Endothelial cell (in vitro differentiated cells): ENCODE measurements around the gene PRDM2. TPM values are rescaled to one million over a fixed set of nuclear protein-coding genes. Genes with fewer than 3 reads are reported as not detected.

Experiments
- DNase-seq: peaks from one replicate; pipeline ENCODE4 v3.0.0; 2021; ENCODE audit warnings: low spot score
- H3K27ac Mint-ChIP-seq: one replicate; pipeline ENCODE4 v1.8.0; 2021; ENCODE audit warnings: mixed read lengths, inconsistent platforms; ENCODE audit not compliant: unreplicated experiment
- H3K27me3 Mint-ChIP-seq: one replicate; pipeline ENCODE4 v1.8.0; 2021; ENCODE audit warnings: mild to moderate bottlenecking, moderate library complexity, mixed read lengths, inconsistent platforms; ENCODE audit not compliant: unreplicated experiment
- H3K36me3 Mint-ChIP-seq: one replicate; pipeline ENCODE4 v1.8.0; 2021; ENCODE audit warnings: mild to moderate bottlenecking, low read depth, mixed read lengths, inconsistent platforms; ENCODE audit not compliant: unreplicated experiment
- H3K4me1 Mint-ChIP-seq: one replicate; pipeline ENCODE4 v1.8.0; 2021; ENCODE audit warnings: mild to moderate bottlenecking, mixed read lengths, inconsistent platforms; ENCODE audit not compliant: unreplicated experiment
- H3K4me3 Mint-ChIP-seq: one replicate; pipeline ENCODE4 v1.8.0; 2021; ENCODE audit warnings: mild to moderate bottlenecking, mixed read lengths, inconsistent platforms; ENCODE audit not compliant: unreplicated experiment
- H3K9me3 Mint-ChIP-seq: one replicate; pipeline ENCODE4 v1.8.0; 2021; ENCODE audit warnings: mixed read lengths, inconsistent platforms; ENCODE audit not compliant: unreplicated experiment
- CTCF ChIP-seq: fragments of 200-600 bp; sonication (generic); IDR thresholded peaks from one replicate; pipeline ENCODE4 v1.5.0; 2021; ENCODE audit warnings: antibody characterized with exemption; ENCODE audit not compliant: unreplicated experiment
- total RNA-seq: library from RNA; stranded (reverse); fragmentation: NEBNext Ultra II Directional; extraction: Animal tissue kit (Norgen Biotek cat#: 25700); gene quantifications from one replicate; pipeline ENCODE4 v1.2.1, GENCODE V29; 2021; ENCODE audit not compliant: unreplicated experiment

PRDM2 gene
- total RNA-seq, 1 donor from 2014 or later: 49.7 TPM

GRCh38 chr1:13803546-13804239, 103.7 kb downstream of the PRDM2 start:
- Mint-ChIP-seq H3K9me3 (no peaks in the 10 kb centered on the region), H3K36me3 (no peaks in the 10 kb centered on the region), H3K4me1 (peaks cover 3% of the 10 kb centered on the region), H3K27me3 (peaks cover 5% of the 10 kb centered on the region), H3K27ac (no peak overlapping the region), H3K4me3 (no peak overlapping the region)
- DNase-seq: no peak
- TF ChIP-seq CTCF: no peak

DNA sequence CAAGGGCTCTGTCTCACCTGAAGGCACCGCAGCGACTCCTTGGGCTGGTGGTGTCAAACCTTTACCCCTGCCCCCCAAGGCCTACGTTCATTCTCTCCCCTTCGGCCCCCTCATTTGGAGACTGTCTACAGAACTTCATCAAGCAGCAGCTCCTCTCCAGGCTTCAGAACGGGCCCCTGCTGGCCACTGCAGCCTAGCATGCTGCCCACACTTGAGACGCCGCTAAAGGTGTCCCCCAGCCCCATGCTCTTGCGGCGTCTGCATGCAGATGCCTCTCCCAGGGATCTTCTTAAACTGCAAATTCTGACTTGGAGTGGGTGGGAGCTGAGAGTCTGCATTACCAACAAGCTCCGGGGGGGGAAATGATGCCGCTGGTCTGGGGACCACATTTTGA, 104.2 kb downstream of the PRDM2 start:
- Mint-ChIP-seq H3K9me3 (no peaks in the 10 kb centered on the region), H3K4me3 (no peak overlapping the region), H3K27me3 (peaks cover 5% of the 10 kb centered on the region), H3K27ac (no peak overlapping the region), H3K36me3 (no peaks in the 10 kb centered on the region), H3K4me1 (peaks cover 3% of the 10 kb centered on the region)
- TF ChIP-seq CTCF: no peak
- no peak for DNase-seq

DNA sequence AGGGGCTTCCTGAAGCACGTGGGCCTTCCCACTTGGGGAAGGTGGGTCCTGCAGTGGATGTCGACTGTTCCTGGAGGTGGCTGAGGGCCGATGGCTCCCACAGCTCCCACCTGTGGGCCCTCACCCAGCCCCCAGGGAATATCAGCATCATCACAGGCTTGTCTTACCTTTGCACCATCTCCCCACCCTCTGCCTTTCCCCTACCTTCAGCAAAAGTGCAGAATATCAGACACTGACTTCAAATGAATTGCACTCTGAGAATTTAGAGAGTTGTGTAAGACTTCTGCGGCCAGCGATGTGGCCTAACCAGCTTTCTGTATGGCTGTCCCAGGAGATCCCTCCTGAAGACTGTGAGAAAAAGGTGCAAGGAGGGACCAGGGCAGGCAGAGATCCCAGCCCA, 105.4 kb downstream of the PRDM2 start:
- no peak for DNase-seq
- H3K27ac Mint-ChIP-seq: no peak overlapping the region
- no peak overlapping the region for H3K4me3 Mint-ChIP-seq
- TF ChIP-seq CTCF: no peak
- peaks cover 3% of the 10 kb centered on the region for H3K4me1 Mint-ChIP-seq
- H3K36me3 Mint-ChIP-seq: no peaks in the 10 kb centered on the region
- peaks cover 5% of the 10 kb centered on the region for H3K27me3 Mint-ChIP-seq
- no peaks in the 10 kb centered on the region for H3K9me3 Mint-ChIP-seq

DNA sequence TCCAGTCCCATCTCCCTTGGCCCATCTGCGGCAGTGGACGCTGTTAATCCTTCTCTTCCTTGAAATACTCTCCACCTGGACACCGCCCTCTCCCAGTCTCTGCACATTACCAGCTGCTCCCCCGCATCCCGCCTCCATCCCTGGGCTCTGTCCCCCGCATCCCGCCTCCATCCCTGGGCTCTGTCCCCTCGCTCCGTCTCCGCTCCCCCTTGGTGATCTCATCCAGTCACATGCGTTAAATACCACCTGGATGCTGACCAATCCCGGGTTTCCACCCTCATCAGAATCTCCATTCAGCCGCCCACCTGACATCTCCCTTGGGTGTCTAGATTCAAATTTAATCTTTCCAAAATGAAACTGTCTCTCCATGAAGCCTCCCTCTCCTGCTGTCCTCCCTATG, 106.1 kb downstream of the PRDM2 start:
- Mint-ChIP-seq H3K9me3 (no peaks in the 10 kb centered on the region), H3K4me3 (no peak overlapping the region), H3K27ac (no peak overlapping the region), H3K4me1 (peaks cover 3% of the 10 kb centered on the region), H3K27me3 (peaks cover 5% of the 10 kb centered on the region), H3K36me3 (no peaks in the 10 kb centered on the region)
- no peak for TF ChIP-seq CTCF
- no peak for DNase-seq

DNA sequence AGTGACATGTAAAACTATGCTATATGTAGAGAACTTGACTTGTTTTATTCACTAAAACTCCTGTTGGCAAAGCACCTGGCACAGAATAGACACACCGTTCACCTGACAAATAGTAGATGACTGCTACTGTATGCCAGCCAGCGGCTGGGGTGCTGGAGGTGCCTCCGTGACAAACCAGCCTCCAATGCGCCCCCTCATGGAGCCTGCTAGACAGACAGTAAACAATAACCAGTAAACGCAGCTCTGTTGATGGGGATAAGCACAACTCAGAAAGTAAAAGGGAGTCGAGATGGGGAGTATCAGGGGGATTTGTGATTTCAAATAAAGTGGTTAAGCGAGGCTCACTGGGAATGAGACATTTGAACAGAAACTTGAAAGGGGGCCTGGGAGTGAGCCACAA, 107.2 kb downstream of the PRDM2 start:
- H3K4me3 Mint-ChIP-seq: no peak overlapping the region
- peak; percentile 70 for DNase-seq
- peaks cover 5% of the 10 kb centered on the region for H3K4me1 Mint-ChIP-seq
- no peak overlapping the region for H3K27ac Mint-ChIP-seq
- peaks cover 3% of the 10 kb centered on the region for H3K36me3 Mint-ChIP-seq
- peak; percentile 36 for TF ChIP-seq CTCF
- peaks cover 10% of the 10 kb centered on the region for H3K27me3 Mint-ChIP-seq
- H3K9me3 Mint-ChIP-seq: no peaks in the 10 kb centered on the region
